ENCODE data around the gene RAF1. TPM values are rescaled to one million over a fixed set of nuclear protein-coding genes. Genes with fewer than 3 reads are reported as not detected.
"Not testable (repeated sequence)": the region's sequence is repeated elsewhere in the genome, so short reads cannot be mapped to it uniquely, and the experiment has no call there.

Gene RAF1
- total RNA-seq, 1 donor from 2014 or later, result 93.0 TPM

- intact Hi-C loops (cut with micrococcal nuclease), result no loop called here
Measured at GRCh38 chr3:12643010-12643380, 20.9 kb downstream of the RAF1 start.

DNA sequence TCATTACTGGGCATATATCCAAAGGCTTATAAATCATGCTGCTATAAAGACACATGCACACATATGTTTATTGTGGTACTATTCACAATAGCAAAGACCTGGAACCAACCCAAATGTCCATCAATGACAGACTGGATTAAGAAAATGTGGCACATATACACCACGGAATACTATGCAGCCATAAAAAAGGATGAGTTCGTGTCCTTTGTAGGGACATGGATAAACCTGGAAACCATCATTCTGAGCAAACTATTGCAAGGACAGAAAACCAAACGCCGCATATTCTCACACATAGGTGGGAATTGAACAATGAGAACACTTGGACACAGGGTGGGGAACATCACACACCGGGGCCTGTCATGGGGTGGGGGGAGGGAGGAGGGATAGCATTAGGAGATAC is 23.1 kb downstream of the RAF1 start:
- intact Hi-C loops (cut with micrococcal nuclease), result not testable (repeated sequence)

DNA sequence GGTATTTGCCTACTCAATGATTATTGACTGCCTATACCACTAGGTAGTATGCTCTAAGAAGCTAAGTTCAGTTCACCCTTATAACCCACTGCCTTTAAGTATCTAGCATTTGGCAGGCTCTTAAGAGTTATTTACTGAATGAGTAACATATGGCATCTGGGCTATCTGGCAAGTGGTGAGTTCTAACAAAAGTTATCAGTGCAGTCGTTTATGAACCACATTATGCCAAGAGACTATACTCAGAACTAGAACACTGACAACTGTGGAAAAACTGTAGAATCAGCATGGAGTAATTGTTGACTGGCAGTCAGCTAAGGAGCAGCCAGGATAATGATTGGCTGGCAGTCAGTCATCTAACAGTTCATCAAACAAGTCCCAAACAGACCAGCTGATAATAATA is 25.8 kb downstream of the RAF1 start:
- intact Hi-C loops (cut with micrococcal nuclease), result no loop called here

DNA sequence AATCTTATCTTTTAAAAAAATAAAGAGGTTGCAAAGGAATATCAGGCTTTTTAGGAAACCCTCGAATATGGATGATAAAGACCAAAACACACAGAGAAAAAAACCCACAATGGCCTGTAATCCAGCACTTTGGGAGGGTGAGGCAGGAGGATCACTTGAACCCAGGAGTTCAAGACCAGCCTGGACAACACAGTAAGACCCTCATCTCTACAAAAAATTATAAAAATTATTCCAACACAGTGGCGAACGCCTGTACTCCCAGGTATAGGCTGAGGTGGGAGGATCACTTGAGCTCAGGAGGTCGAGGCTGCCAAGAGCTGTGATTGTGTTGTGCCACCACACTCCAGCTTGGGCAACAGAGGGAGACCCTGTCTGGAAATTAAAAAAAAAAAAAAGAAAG is 30.8 kb downstream of the RAF1 start:
- intact Hi-C loops (cut with micrococcal nuclease), result no loop called here

GRCh38 chr3:12632523-12632922 is 31.4 kb downstream of the RAF1 start:
- intact Hi-C loops (cut with micrococcal nuclease), result no loop called here

DNA sequence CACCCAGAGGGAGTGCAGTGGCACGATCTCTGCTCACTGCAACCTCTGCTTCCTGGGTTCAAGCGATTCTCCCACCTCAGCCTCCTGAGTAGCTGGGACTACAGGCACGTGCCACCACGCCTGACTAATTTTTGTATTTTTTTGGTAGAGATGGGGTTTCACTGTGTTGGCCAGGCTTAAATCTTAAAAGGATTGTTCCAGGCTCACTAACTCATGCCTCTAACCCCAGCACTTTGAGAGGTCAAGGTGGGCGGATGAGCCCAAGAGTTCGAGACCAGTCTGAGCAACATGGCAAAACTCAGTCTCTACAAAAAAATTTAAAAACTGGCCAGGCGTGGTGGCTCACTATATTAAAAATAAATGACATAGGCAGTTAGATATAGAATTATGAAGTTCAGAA is 33.1 kb downstream of the RAF1 start:
- intact Hi-C loops (cut with micrococcal nuclease), result not testable (repeated sequence)

DNA sequence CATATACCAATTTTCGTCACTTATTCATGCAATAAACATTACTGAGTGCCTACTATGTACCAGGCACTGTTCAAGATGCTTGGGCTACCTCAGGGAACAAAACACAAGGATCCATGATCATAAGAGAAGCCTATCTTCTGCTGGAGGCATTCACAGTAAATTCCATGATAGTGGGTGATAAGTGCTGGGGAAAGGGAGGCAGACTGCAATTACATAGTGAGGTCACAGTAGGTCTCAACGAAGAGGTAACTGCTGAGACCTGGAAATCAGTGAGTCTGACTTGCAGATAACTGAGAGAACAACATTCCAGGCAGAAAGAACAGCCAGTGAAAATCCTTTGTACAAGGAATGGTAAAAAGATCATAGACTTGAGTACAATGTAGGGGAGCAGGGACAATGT is 33.6 kb downstream of the RAF1 start:
- intact Hi-C loops (cut with micrococcal nuclease), result no loop called here

GRCh38 chr3:12629560-12629959 is 34.4 kb downstream of the RAF1 start:
- intact Hi-C loops (cut with micrococcal nuclease), result no loop called here

DNA sequence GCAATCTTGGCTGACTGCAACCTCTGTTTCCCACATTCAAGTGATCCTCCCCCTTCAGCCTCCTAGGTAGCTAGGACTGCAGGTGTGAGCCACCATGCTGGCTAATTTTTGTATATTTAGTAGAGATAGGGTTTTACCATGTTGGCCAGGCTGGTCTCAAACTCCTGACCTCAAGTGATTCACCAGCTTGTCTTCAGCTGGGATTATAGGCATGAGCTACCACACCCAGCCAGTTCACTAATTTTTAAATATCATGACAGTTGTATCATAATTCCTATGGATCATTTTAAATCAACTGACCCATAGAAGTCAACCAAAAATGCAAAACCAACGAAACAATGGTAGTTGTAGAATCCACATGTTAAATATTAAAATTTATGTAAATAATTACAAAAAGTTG is 35.1 kb downstream of the RAF1 start:
- intact Hi-C loops (cut with micrococcal nuclease), result no loop called here

- intact Hi-C loops (cut with micrococcal nuclease), result no loop called here
Measured at GRCh38 chr3:12627370-12627769, 36.5 kb downstream of the RAF1 start.

DNA sequence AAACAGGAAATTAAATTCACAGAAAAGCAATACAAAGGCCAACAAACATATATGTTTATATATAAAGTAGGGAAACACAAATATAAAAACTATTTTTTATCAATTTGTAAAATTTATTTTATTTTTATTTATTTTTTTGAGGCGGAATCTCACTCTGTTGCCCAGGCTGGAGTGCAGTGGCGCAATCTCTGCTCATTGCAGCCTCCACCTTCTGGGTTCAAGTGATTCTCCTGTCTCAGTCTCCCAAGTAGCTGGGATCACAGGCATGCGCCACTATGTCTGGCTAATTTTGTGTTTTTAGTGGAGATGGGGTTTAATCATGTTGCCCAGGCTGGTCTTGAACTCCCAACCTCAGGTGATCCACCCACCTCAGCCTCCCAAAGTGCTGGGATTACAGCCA is 39.0 kb downstream of the RAF1 start:
- intact Hi-C loops (cut with micrococcal nuclease), result loop anchor here (5.0 kb wide), 1 partner anchor 37 kb away; the partner anchor contains the start of gene RAF1

- intact Hi-C loops (cut with micrococcal nuclease), result loop anchor here (5.0 kb wide), 1 partner anchor 38 kb away; the partner anchor contains the start of gene RAF1
Measured at GRCh38 chr3:12624056-12624455, 39.9 kb downstream of the RAF1 start.

- intact Hi-C loops (cut with micrococcal nuclease), result loop anchor here (5.0 kb wide), 1 partner anchor 40 kb away; the partner anchor contains the start of gene RAF1
Measured at GRCh38 chr3:12622335-12622734, 41.6 kb downstream of the RAF1 start.

GRCh38 chr3:12620729-12621128 is 43.2 kb downstream of the RAF1 start:
- intact Hi-C loops (cut with micrococcal nuclease), result loop anchor here (5.0 kb wide), 1 partner anchor 42 kb away; the partner anchor contains the start of gene RAF1

- intact Hi-C loops (cut with micrococcal nuclease), result loop anchor here (5.0 kb wide), 1 partner anchor 42 kb away; the partner anchor contains the start of gene RAF1
Measured at GRCh38 chr3:12620305-12620704, 43.6 kb downstream of the RAF1 start.

GRCh38 chr3:12618426-12618825 is 45.5 kb downstream of the RAF1 start:
- intact Hi-C loops (cut with micrococcal nuclease), result no loop called here

DNA sequence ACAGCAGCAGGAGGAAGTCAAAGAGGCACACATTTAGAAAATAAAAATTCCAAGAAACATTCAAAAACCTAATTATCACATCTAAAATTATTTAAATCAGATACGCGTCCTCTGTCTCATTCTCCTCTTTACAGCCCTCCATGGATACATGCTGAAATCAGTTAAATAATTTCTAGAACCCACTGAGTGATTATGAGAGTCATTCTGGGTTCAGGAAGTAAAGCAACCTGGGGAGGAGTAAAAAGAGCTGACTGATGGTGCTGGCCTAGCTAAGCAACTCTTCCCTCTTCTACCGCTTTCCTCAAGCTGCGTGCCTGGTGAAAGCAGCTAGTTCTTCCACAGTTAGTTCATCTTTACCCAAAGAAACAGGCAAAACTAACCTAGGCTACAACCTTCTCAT is 48.7 kb downstream of the RAF1 start:
- intact Hi-C loops (cut with micrococcal nuclease), result no loop called here

- intact Hi-C loops (cut with micrococcal nuclease), result no loop called here
Measured at GRCh38 chr3:12613250-12613649, 50.7 kb downstream of the RAF1 start.

- intact Hi-C loops (cut with micrococcal nuclease), result no loop called here
Measured at GRCh38 chr3:12612514-12613226, 51.2 kb downstream of the RAF1 start.

GRCh38 chr3:12611117-12611516 is 52.8 kb downstream of the RAF1 start:
- intact Hi-C loops (cut with micrococcal nuclease), result no loop called here

DNA sequence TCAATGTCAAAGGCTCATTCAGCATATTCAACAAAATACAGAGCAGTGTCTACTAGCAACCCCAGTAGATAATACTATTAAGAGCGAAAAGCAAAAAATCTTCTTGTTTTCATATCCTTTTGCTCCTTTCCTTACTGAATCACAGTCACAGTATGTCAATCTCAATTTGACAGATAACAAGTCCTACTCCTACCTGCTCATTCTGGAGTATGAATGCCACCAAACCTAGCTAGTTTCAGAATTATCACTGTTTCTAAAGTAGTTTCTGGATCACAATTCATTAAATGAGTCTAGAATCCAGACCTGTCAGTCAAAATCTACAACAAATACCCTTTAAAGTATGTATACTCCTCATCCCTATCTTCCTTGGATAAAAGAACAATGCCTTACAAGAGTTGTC is 55.5 kb downstream of the RAF1 start:
- intact Hi-C loops (cut with micrococcal nuclease), result no loop called here

DNA sequence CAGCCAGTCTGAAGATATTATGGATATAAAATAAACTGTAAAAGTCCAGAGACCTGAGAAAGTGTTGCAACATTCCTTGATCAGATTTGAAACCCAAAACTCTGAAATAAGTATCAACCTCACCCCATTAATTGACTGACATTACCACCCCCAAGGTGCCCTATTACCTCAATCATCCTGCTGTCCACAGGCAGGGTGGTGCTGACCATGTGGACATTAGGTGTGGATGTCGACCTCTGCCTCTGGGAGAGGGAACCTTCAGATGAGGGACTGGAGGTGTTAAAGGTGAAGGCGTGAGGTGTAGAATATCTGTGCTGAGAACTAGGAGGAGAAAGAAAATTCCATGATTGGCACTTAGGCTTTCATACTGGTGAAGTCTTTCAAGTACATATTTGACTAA is 59.9 kb downstream of the RAF1 start:
- intact Hi-C loops (cut with micrococcal nuclease), result no loop called here

DNA sequence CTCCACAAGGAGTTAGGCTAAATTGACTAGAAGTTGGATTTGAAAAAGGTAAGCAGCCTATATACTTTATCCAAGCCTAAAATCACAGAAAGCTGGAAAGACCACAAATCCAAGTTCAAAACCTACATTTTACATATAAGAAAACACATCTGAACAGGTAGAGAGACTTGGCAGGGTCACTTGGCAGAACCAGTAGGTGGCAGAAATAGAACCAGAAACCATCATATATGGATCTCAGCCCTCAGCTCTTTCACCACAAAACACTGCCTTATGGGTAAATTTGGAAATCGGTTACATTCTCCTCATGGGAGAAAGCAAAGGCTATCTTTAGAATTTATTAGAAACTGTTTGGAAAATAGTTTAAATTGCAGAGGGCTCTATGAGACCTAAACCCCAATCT is 62.8 kb downstream of the RAF1 start:
- intact Hi-C loops (cut with micrococcal nuclease), result no loop called here
